ENCODE results near the gene LEFTY2. TPM values are rescaled to one million over a fixed set of nuclear protein-coding genes. Genes with fewer than 3 reads are reported as not detected.

The LEFTY2 gene
- total and polyA plus RNA-seq, 7 donors, result 0.03 to 1.2 (median 0.13) TPM; not detected in 2

- ATAC-seq (no peak), DNase-seq (no peak)
- intact Hi-C loops (cut with DNase I), result loop anchor here in 1 of 2 donors (5.0 kb wide), 1 partner anchor 441 kb away; no protein-coding TSS in a partner anchor
- 86 to 89% (median 88%) methylated on average over 4 of the region's 4 CpGs for WGBS, 3 donors
- Histone ChIP-seq H3K27me3 (ENCODE audit: insufficient read depth in 3 of 3, low read length in 2 of 3) (no peaks in the 10 kb centered on the region), H3K27ac (no peak overlapping the region), H3K4me1 (peaks cover 12% of the 10 kb centered on the region), H3K9me3 (no peaks in the 10 kb centered on the region), H3K4me3 (no peak overlapping the region), H3K36me3 (ENCODE audit: insufficient read depth in 1 of 2, low read depth in 1 of 2) (peaks cover 5 to 79% of the 10 kb centered on the region in 2 donors)
- TF ChIP-seq, protein P1, sequence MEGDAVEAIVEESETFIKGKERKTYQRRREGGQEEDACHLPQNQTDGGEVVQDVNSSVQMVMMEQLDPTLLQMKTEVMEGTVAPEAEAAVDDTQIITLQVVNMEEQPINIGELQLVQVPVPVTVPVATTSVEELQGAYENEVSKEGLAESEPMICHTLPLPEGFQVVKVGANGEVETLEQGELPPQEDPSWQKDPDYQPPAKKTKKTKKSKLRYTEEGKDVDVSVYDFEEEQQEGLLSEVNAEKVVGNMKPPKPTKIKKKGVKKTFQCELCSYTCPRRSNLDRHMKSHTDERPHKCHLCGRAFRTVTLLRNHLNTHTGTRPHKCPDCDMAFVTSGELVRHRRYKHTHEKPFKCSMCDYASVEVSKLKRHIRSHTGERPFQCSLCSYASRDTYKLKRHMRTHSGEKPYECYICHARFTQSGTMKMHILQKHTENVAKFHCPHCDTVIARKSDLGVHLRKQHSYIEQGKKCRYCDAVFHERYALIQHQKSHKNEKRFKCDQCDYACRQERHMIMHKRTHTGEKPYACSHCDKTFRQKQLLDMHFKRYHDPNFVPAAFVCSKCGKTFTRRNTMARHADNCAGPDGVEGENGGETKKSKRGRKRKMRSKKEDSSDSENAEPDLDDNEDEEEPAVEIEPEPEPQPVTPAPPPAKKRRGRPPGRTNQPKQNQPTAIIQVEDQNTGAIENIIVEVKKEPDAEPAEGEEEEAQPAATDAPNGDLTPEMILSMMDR (IDR thresholded peaks at IDR 0.05), result no peak
Measured at GRCh38 chr1:225918280-225918679, 22.7 kb downstream of the LEFTY2 start.

GRCh38 chr1:225917536-225917935 lies 23.5 kb downstream of the LEFTY2 start:
- intact Hi-C loops (cut with DNase I), result loop anchor here in 1 of 2 donors (5.0 kb wide), 1 partner anchor 440 kb away; no protein-coding TSS in a partner anchor
- DNase-seq, result no peak
- no peak overlapping the region for H3K4me3 ChIP-seq
- peaks cover 5 to 79% of the 10 kb centered on the region in 2 donors for H3K36me3 ChIP-seq (ENCODE audit: insufficient read depth in 1 of 2, low read depth in 1 of 2)
- ATAC-seq, result no peak
- H3K27ac ChIP-seq, result no peak overlapping the region
- H3K9me3 ChIP-seq, result no peaks in the 10 kb centered on the region
- TF ChIP-seq, protein P1 (IDR thresholded peaks at IDR 0.05), result no peak
- no peaks in the 10 kb centered on the region for H3K27me3 ChIP-seq (ENCODE audit: insufficient read depth in 3 of 3, low read length in 2 of 3)
- 89 to 93% (median 90%) methylated on average over 5 of the region's 5 CpGs for WGBS, 3 donors
- peaks cover 6% of the 10 kb centered on the region for H3K4me1 ChIP-seq

GRCh38 chr1:225917101-225917500 lies 23.9 kb downstream of the LEFTY2 start:
- 80 to 92% (median 87%) methylated on average over 3 of the region's 3 CpGs for WGBS, 3 donors
- ATAC-seq, result no peak

GRCh38 chr1:225915538-225915991 lies 25.5 kb downstream of the LEFTY2 start:
- DNase-seq (no peak), ATAC-seq (no peak)
- Histone ChIP-seq H3K9me3 (no peaks in the 10 kb centered on the region), H3K4me3 (no peak overlapping the region), H3K27me3 (ENCODE audit: insufficient read depth in 3 of 3, low read length in 2 of 3) (no peaks in the 10 kb centered on the region), H3K36me3 (ENCODE audit: insufficient read depth in 1 of 2, low read depth in 1 of 2) (peaks cover 0 to 62% of the 10 kb centered on the region in 2 donors), H3K27ac (no peak overlapping the region), H3K4me1 (peaks cover 6% of the 10 kb centered on the region)
- intact Hi-C loops (cut with DNase I), result loop anchor here in 1 of 2 donors (5.0 kb wide), 1 partner anchor 438 kb away; no protein-coding TSS in a partner anchor
- TF ChIP-seq, protein P1 (IDR thresholded peaks at IDR 0.05), result no peak
- 84 to 91% (median 87%) methylated on average over 7 of the region's 7 CpGs for WGBS, 3 donors

More at GRCh38 chr1:225917101-225917500, 23.9 kb downstream of the LEFTY2 start:
- Histone ChIP-seq H3K9me3 (no peaks in the 10 kb centered on the region), H3K27ac (no peak overlapping the region), H3K27me3 (ENCODE audit: insufficient read depth in 3 of 3, low read length in 2 of 3) (no peaks in the 10 kb centered on the region), H3K4me1 (peaks cover 6% of the 10 kb centered on the region), H3K36me3 (ENCODE audit: insufficient read depth in 1 of 2, low read depth in 1 of 2) (peaks cover 5 to 77% of the 10 kb centered on the region in 2 donors), H3K4me3 (no peak overlapping the region)
- TF ChIP-seq, protein P1 (IDR thresholded peaks at IDR 0.05), result no peak
- no peak for DNase-seq
- intact Hi-C loops (cut with DNase I), result loop anchor here in 1 of 2 donors (5.0 kb wide), 1 partner anchor 440 kb away; no protein-coding TSS in a partner anchor
